Activated CD4-positive, alpha-beta T cell treated with anti-CD3 and anti-CD28 coated beads, Interleukin-2, amount 50 U/mL, for 16 hours (primary cell): ENCODE results near the gene TLL2.

ENCODE experiments used
- DNase-seq: peaks from one replicate; pipeline ENCODE4 v3.0.0-alpha.2; 2020

The TLL2 gene

DNA sequence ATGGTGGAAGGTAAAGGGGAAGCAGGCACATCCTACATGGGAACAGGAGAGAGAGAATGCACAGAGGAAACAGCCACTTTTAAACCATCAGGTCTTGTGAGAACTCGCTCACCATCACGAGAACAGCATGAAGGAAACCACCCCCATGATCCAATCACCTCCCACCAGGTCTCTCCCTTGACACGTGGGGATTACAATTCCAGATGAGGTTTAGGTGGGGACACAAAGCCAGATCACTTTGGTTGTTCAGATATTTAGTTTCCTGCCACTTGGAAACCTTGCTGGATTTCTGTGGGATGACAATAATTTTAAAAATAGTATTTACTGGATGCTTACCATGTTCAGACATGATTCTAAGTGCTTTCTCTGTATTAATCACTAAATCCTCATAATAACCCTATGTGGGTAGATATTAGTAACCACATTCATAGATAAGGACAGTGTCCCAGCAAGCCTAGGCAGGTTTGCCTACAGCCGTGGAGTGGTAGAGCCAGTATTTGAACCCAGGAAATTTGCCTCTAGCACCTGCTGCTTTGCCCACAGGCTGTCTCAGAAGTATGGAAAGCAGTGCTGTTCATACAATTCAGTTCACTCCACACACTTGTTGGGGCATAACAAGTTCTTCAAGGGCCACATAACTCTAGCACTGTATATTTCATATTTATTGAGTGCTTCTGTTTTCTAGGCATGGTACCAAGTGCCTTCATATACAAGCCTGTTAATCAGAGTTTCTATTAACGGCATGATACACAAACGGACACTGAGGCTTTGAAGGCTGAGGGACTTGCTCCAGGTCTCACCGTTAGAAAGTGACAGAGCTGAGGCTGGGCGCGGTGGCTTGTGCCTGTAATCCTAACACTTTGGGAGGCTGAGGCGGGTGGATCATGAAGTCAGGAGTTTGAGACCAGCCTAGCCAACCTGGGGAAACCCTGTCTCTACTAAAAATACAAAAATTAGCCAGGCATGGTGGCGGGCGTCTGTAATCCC, 8.3 kb downstream of the TLL2 start:
- DNase-seq = no peak

DNA sequence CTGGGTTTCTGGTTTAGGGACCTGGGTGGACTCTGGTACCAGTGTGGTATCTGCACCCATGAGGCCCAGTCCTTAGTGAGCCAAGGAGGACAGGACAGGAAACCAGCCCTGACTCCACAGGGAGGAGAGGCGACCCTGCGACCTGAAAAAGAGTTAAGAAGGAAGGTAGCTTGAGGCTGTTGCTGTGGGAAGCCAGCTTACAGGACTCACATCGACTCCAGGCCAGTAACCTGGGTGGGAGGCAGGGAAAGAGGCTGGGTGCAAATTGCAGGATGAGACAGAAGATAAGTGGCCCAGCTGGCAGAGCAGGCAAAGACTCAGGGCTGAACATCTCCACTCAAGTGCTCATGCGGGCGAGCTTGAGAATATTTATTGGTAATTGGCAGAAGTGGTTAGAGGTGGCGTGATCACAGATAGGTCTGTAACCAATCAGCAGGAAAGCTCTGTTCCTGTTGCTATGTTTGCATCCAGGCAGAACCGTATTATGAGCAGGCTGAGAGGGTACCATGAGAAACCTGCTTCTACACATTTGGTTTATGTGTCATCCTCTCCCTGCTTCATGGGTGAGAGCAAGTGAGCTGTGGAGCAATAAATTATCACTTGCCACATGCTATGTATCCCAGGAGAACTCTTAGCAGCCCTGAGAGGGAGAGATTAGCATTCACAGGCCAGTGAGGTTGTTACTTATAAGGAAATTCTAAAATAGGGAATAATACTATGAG, 11.0 kb downstream of the TLL2 start:
- DNase-seq = no peak

DNA sequence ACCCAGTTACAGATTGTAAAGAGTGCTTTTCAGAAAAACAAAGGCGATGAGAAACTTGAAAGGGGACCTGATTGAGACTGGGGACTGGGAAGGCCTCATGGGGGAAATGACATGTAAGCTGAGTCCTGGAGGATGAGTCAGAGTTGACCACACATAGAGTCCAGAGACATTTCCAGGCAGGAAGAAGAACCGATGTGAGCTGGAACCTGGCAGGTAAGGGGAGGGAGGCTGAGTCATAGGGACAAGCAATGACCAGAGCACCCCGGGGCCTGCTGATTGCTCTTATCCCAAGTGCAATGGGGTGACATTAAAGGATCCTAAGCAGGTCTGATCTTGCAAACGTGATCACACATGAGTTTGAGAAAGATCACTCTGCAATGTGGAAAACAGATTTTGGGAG, 11.7 kb downstream of the TLL2 start:
- DNase-seq = no peak

DNA sequence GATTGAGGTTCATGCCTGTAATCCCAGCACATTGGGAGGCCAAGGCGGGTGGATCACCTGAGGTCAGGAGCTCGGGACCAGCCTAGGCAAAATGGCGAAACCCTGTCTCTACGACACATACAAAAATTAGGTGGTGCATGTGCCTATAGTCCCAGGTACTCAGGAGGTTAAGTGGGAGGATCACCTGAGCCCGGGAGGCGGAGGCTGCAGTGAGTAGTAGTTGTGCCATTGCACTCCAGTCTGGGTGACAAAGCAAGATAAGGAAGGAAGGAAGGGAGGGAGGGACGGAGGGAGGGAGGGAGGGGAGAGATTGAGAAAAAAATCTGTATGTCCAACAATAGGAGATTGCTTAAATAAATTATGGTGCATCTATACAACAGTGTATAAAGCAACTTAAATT, 13.2 kb downstream of the TLL2 start:
- no peak for DNase-seq

DNA sequence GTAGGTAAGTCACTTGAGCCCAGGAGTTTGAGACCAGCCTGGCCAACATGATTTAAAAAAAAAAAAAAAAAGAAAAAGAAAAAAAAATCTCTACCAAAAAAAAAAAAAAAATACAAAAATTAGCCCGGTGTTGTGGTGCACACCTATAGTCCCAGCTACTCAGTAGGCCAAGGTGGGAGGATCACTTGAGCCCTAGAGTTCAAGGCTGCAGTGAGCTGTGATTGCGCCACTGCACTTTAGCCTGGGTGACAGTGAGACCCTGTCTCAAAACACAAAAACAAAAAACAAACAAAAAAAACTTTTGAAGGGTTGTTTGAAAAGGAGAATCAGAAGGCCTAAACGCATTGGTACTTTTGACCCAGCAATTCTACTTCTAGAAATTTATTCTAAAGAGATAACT, 13.7 kb downstream of the TLL2 start:
- DNase-seq = no peak

DNA sequence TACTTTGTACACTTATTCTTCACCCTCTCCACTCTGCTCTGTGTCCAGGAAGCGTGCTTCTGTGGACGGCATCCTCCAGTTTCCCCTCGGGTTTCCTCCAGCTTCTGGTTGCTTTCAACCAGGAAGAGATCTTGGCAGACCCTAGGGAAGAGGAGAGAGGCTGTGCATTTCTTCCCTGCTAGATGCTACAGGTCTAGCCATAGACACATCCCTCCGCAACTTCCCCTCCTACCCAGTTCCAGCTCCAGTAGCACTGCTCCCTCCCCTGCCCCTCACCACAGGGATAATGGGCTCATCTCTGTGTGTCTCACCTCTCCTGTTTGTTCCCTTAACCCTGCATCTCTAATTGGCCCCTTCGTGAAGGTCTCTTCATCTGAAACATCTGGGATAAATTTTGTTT, 16.3 kb downstream of the TLL2 start:
- no peak for DNase-seq

DNA sequence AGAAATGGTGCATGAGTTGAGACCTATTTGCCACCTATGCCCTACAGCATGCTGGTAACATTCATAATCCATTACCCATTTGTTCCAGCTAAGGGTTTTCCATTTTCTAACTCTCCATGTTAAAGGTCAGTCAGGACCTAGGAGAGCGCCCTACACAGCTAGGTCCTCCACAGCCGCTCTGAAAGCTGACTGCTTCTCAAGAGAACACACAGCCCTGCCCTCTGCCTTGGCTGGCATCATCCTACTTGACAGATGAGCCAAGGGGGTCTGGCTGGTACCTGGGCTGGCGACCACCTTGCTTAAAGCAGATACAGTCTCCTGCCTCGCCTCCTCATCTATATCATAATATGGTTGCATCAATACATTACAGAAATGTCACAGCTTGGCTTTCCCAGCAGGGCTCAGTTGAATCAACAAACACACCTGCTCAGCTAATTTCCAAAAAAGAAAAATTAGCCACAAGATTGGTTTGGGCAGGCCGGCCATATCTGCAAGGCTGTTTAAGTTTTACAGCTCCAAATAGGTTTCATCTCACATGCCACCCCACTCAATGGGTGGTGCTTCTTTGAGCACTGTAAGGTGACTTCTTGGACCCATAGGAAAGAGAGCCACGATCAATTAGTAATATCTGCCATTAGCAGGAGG, 17.3 kb downstream of the TLL2 start:
- no peak for DNase-seq

DNA sequence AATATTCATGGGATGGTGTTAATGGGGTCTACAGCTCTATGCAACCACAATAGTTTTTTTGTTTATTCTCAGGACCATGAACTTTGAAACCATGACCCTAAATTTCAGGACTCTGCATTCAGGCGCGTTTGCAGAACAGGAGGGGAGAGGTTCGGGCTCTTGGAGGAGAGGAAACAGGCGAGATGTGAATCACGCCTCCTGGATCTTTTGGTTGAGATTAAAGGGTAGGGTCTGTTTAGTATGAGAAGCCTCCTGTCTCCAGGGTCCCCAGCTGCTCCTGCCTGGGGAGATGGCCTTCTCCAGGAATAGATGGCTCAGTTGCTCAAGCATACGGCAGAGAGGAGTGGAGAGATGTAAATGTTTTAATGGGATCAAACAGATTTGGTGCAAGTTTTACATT, 18.2 kb downstream of the TLL2 start:
- DNase-seq = no peak

DNA sequence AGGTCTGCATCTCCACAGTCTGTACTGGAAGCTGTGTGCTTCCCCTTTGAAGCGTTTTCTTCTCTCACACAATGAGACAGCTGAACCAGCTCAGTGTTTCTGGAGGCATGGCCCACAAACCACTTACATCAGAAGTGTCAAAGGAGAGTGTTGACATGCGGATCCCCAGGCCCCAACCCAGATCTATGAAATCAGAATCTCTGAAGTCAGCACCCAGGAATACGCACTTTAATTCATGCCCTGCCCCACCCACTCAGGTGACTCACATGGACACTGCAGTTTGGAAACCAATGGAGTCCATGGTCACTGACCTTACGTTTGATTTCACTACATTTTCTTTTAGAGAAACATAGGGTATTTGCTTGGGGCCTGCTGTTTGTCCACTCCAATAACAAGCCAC, 19.0 kb downstream of the TLL2 start:
- DNase-seq = no peak

DNA sequence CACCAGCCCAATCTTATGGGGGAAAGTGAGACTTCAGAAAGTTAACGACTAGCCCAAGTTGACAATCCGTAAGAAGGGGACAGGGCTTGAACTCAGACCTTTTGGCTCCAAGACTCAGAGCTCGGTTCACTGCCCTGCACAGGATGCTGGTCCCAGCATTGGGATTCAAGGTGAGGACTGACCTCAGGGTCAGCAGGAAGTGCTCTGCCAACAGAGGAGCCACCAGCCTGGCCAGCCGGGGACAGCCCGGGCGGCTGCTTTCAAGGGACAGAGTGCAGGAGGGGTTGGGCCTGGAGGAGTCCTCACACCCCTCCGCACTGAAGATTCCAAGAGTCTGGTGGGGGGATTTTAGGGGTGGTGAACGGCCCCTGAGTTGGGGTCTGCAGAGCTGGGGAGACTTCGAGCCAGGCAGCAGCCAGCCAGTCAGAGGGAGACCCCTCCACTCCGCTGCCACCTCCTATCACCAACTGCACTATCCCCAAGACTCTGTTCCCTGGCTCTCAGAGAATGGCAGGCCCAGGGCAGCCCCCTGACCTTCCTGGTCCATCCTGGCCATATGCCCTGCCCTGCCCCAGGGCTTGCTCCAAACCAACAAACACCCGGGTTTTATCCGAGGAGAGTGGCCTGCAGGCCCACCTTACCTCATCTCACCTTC, 19.7 kb downstream of the TLL2 start:
- no peak for DNase-seq

DNA sequence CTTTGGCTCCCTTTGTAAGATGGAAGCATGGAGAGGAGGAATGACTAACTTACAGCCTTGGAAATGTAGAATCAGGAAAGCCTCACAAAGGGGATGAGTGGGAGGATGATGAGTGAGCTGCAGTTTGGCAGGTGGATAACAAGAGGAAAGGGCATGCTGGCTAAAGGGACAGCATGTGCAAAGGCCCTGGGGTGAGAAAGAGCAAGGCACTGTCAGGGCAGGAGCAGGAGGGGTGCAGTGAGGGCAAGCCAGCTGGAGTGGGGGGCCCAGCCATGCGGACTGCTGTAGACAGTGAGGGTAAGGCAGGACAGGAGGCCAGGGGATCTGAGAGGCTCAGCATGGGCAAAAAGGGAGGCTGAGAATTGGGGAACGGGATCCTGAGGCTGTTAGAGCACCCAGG, 20.5 kb downstream of the TLL2 start:
- no peak for DNase-seq

DNA sequence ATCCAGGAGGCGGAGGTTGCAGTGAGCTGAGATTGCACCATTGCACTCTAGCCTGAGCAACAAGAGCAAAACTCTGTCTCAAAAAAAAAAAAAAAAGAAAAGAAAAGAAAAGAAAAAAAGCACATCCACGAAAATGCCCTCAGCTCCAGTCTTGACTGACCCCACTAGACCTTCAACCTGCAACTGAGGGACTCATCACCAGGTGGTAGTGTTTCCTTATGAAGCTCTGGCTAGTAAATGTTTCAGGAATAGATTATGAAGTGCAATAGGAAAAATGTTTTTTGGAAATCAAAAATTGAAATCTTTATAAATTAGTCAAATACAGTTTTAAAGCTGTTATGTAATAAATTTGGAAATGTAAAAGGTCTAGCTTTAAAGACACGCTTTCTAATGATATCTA, 22.4 kb downstream of the TLL2 start:
- no peak for DNase-seq

DNA sequence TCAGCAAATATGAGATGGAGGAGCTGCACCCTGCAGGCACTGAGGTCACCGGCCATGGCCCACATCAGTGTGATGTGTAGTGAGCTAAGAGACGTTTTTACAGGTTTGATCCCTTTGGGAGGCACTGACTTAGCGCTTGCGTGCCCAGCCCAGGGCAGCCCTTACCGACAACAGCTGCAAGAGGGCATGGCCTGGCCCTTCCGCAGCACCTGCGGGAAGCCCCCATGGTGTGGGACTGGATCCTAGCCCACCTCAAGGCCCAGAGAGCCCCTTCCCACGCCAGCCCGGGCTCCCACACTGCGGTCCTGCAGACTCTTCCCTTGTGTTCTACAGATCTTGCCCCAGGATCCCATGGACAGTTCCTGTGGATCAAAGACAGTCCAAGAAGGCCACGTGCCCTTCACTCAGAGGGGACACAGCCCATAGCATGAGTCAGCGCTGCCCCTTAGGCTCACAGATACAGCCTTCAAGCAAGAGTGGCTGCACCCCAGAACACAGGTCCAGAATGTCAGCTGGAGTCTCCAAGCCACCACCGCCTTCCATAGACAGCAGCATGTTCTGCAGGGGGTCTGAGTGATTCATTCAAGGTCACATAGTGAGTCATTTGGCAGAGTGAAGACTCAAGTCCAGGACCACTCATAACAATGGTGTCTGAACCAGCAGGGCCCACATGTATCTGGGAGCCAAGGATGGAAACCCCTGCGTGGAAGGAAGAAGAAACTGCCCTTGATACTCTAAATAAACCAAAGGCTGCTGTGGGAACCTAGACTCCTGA, 25.4 kb downstream of the TLL2 start:
- no peak for DNase-seq

DNA sequence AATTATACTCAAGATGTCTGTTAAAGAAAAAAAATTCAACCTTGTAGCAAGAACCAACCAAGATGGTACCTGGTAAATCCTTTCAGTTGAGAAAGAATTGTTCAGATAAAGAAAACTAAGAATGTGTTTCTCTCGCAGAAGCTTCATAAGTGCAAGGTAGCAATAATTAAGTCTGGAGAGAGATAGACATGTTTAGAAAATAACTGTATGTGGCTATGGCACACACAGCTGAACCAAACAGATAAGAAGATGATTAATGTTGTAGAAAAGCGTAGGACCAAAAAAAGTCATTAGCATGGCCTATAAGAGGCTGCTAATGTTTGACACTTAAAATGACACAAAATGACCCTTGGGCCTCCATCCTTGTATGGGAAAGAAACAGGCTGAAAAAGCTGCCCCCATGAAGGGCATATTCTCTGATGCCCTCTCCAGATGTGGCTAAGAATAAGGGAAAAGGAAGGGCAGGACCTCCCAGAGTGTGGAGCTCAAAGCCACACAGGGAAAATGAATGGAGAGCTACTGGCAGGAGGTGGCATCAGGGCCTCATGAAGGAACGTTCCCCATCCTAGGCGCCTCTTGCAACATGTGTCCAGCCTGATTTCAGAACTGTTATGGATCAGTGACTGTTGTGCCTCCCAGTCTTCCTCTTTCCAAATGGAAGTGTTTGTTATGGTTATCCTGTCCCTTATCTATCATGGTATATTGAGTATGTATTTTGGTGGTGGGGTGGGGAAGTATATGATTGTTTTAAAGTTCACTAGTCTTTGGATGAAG, 30.7 kb downstream of the TLL2 start:
- DNase-seq = no peak

DNA sequence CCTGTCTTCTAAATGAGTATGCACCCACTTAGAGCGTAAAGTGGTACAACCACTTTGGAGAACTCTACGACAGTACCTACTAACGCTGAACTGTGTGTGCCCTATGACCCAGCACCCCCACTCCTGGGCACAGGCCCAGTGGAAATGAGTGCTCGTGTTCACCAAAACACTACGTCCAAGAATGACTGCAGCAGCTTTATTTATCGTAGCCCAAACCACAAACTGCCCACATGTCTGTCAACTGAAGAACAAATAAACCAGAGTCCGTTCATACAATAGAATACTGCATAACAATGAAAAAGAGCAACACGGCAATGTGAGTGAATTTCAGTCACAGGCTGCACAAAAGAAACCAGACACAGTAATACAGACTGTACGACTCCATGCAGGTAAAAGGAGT, 35.4 kb downstream of the TLL2 start:
- DNase-seq = no peak

DNA sequence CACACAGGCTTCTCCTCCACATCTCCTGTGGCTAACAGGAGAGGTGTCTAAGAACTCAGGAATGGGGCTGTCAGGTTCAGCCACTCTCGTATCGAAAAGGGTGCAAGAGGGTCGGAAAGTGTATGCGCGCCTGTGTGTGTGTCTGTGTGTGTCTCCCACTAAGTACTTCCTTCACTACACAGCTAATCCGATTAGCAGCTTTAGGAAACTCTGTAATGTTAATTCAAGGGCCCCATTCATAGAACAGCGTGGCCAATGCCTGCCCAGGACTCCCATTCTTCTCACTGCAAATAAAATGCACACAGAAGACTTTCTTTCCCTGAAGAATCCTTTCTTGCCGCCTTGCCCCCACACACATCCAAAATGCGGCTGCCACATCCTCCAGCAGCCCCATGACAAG, 39.9 kb downstream of the TLL2 start:
- no peak for DNase-seq

DNA sequence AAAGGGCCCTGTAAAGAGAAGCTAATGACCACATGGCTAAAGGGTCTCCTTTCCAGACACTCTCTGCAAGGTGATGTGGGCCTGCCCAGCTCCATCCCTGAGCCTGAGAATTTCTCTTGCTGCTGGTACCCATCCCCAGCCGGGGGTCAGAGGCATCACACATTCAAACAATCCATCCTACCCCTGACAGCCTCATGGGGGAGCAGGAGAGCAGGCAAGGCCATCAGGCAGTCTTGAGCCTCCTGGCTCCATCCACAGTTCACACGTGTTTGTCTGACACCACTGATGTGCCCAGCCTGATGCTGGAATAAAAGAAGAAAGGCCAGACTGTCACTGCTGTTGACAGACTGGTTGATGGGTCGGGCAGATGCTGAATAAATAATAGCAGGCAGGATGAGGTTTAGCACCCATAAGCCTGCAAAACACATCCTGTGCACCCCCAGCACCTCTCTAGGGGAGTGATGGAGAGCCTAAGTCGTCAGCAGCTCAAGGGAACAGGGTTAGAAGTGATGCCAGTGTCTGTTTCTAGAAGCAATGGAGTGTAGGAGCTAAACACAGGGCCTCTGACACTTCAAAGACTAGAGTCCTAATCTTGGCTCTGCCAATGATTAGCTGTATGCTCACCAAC, 43.5 kb downstream of the TLL2 start:
- peak; percentile 38 for DNase-seq

DNA sequence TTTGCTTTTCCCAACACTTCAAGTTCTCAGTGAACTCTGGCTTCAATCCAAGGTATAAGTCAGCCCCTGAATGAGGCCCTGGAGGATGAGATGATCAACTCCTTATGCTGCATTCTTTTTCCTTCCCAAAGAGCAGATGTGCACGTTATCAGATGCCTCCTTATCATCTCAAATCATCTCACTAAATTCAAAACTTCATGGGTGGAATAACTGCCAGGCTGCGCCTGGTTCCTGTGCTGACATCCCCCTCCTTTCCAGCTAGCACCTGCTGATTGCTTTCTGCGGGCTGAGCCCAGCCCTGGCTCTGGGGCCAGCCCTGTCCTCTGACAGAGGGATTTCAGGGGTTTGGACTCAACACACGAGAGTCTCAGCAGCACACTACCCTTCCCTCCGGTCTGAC, 44.9 kb downstream of the TLL2 start:
- no peak for DNase-seq

DNA sequence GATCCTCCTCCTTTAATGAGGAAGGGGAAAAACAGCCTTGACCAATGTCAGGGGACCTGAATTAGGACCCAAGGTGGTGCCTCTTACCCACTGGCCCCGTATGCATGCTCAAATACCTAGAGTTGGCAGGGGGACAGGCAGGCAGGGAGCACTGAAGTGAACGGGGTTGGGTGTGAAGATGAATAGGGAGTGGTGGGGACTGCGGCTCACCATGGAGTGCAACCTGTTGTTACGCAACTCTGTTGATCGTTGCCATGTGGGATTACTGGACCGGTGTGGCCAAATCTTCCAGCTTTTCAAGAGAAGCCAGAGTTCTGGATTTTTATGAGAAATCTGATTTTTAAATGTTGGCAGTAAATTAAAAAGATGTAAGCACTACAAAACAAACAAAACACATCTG, 48.1 kb downstream of the TLL2 start:
- no peak for DNase-seq

DNA sequence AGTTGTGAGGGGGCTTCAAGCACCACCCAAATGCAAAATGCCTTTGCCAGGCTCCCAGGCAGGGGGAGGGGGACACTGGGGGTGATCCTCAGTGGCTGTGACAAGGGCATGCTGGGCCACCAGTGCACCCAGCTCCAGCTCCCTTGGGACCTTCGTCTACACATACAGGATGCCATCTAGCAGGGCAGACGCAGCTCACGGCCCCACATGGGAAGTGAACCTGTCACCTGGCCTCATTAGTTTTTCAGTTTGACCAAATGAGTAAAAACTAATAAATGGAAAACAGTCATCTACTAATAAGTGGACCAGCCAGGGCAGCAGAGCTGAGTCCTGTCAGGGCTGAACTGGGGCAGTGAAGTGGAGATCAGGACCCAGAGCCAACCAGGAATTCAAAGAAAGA, 50.2 kb downstream of the TLL2 start:
- no peak for DNase-seq

DNA sequence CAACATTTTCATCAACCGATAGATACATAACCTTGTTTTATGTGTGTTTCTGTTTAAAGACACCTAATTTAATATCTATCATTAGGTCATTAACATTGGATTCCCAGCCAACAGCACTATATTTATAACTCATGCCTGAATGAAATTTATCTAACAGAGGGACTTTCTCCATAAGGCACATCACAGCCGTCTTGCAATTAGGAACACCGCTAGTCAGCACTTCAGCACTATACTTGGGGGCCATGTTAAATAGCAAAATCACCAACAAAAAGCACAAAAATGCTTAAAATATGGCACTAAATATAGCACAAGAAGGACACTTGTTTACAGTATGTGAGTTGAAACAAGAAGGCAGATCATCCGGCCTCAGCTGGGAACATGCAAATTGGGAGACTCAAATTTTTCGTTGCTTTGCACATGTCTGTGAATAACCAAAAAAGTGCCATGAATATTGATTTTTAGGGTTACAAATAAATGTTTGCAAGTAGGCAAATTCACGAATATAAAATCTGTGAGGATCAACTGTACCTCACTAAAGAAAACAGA, 51.0 kb downstream of the TLL2 start:
- DNase-seq = no peak
